Mesothelial cell of epicardium (in vitro differentiated cells): ENCODE measurements around the gene OR2AE1. TPM values are rescaled to one million over a fixed set of nuclear protein-coding genes. Genes with fewer than 3 reads are reported as not detected.

ENCODE experiments used
- DNase-seq, 2 experiments: peaks; one replicate each; pipeline ENCODE4 v3.0.0; 2021; ENCODE audit warnings: low spot score in 2 of 2; ENCODE audit not compliant: unreplicated experiment in 2 of 2
- H3K27ac Mint-ChIP-seq: 2 replicates; pipeline ENCODE4 v1.8.0; 2021; ENCODE audit warnings: mixed read lengths
- H3K27me3 Mint-ChIP-seq: 2 replicates; pipeline ENCODE4 v1.8.0; 2021; ENCODE audit warnings: low read depth, mixed read lengths
- H3K36me3 Mint-ChIP-seq: 2 replicates; pipeline ENCODE4 v1.8.0; 2021; ENCODE audit warnings: mixed read lengths
- H3K4me1 Mint-ChIP-seq: 2 replicates; pipeline ENCODE4 v1.8.0; 2021; ENCODE audit warnings: mixed read lengths
- H3K4me3 Mint-ChIP-seq: 2 replicates; pipeline ENCODE4 v1.8.0; 2021; ENCODE audit warnings: mild to moderate bottlenecking, moderate library complexity, mixed read lengths
- H3K9me3 Mint-ChIP-seq: 2 replicates; pipeline ENCODE4 v1.8.0; 2021; ENCODE audit warnings: mixed read lengths
- total RNA-seq: library from RNA; stranded (reverse); gene quantifications from 3 replicates; pipeline ENCODE4 v1.2.1, GENCODE V29; 2021
- TF ChIP-seq, protein P1 (sequence below): fragments of 200-600 bp; sonication (generic); IDR thresholded peaks from one replicate; pipeline ENCODE4 v1.5.0; 2021; ENCODE audit warnings: antibody characterized with exemption; ENCODE audit not compliant: unreplicated experiment

The OR2AE1 gene
- total RNA-seq, 1 donor from 2014 or later = 0.63 TPM

DNA sequence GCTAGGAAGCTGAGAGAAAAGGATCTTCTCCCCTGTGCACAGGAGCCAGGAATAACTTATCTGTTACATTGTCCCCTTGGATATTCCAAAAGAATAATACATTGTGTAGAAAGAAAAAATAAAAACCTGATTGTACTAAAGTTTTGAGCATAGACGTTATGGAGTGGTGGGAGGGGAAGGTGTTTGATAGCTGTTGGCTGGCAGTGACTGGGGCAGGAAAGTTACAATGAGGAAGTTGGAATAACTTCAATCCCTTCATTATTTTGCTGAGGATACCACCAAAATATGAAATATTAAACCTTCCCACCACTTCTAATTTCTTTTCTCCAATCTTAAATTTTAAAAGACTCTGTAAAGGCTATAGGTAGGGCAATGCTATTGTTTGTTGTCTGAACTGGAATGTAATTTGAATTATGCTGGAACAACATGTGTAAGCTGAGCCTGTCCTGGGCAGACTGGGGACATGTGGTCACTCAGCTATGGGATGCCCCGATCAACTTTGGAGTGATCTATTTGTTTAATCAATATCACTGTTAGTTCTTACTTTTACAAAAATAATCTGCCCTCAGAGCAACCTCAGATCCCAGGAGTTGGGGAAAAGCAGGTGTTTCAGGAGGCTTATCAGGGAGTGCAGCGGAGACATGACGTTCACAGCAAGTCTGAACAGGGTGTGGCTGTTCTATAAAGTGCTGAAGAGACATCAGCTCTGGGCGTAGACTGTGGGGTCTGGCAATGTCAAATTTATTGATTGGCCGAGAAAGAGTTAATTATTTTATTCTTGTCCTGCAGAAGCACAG lies 28.2 kb downstream of the OR2AE1 start:
- H3K27ac Mint-ChIP-seq = no peak overlapping the region
- no peaks in the 10 kb centered on the region for H3K36me3 Mint-ChIP-seq
- TF ChIP-seq, protein P1, sequence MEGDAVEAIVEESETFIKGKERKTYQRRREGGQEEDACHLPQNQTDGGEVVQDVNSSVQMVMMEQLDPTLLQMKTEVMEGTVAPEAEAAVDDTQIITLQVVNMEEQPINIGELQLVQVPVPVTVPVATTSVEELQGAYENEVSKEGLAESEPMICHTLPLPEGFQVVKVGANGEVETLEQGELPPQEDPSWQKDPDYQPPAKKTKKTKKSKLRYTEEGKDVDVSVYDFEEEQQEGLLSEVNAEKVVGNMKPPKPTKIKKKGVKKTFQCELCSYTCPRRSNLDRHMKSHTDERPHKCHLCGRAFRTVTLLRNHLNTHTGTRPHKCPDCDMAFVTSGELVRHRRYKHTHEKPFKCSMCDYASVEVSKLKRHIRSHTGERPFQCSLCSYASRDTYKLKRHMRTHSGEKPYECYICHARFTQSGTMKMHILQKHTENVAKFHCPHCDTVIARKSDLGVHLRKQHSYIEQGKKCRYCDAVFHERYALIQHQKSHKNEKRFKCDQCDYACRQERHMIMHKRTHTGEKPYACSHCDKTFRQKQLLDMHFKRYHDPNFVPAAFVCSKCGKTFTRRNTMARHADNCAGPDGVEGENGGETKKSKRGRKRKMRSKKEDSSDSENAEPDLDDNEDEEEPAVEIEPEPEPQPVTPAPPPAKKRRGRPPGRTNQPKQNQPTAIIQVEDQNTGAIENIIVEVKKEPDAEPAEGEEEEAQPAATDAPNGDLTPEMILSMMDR = no peak
- no peak for DNase-seq
- H3K4me1 Mint-ChIP-seq = no peaks in the 10 kb centered on the region
- no peaks in the 10 kb centered on the region for H3K9me3 Mint-ChIP-seq
- no peak overlapping the region for H3K4me3 Mint-ChIP-seq
- H3K27me3 Mint-ChIP-seq = peaks cover 2% of the 10 kb centered on the region

DNA sequence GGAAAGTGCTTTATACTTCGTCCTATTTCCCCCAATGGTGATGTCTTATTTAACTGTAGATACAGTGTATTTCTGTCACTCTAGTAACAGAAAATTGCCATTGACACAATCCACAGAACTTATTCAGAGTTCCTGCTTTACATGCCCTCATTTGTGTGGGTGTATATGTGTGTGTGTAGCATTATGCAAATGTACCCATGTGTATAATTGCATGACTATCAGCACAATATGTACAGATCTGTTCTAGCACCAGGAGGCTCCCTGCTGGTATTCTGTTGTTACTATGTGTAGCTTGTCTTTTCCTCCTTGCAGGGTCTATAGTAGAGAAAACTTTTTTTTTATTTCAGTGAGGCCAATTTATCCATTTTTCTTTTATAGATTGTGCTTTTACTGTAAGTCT lies 32.5 kb downstream of the OR2AE1 start:
- Mint-ChIP-seq H3K27ac (no peak overlapping the region), H3K4me3 (no peak overlapping the region), H3K27me3 (peaks cover 5% of the 10 kb centered on the region), H3K9me3 (no peaks in the 10 kb centered on the region), H3K36me3 (no peaks in the 10 kb centered on the region), H3K4me1 (peaks cover 5% of the 10 kb centered on the region)
- no peak for DNase-seq
- TF ChIP-seq, protein P1 = no peak

DNA sequence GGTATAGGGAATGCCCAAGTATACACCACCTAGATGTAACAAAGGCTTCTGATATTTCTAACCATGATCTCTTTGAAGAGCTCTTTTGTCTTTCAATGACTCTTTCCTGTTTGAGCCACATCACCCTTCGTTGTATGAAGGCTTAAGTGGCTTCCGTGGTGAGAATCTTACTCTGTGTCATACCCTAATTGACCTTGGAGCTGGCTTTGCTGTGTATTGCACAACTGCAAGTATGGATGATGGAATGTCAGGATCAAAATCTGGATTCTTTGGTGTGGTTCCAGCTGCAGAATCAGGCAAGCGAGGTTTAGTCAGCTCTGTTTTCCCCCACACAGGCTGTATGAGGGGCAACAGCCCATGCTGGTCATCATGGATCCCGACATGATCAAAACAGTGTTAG lies 33.0 kb downstream of the OR2AE1 start:
- Mint-ChIP-seq H3K4me1 (peaks cover 7% of the 10 kb centered on the region), H3K4me3 (no peak overlapping the region), H3K36me3 (no peaks in the 10 kb centered on the region), H3K27me3 (peaks cover 5% of the 10 kb centered on the region), H3K27ac (no peak overlapping the region), H3K9me3 (no peaks in the 10 kb centered on the region)
- DNase-seq = no peak
- TF ChIP-seq, protein P1 = no peak

DNA sequence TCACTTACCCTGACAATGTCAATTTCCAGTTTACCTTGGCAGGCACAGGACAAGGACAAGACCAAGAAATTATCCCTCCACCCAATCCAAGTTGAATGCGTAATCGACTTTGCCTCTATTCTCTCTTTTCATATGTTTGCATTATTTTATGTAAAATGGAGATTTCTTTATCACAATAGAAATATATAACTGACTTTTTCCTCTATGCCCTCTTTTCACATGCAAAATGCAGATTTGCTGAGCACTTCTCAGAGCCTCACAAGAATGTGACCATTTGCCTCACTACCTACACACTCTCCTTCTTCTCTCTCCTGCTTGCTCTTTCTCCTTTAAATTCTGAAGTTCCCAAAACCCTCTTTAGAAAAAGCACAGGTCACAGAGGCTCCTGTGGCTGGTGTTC lies 33.9 kb downstream of the OR2AE1 start:
- DNase-seq = no peak
- no peaks in the 10 kb centered on the region for H3K36me3 Mint-ChIP-seq
- H3K27me3 Mint-ChIP-seq = peaks cover 4% of the 10 kb centered on the region
- no peak overlapping the region for H3K4me3 Mint-ChIP-seq
- H3K27ac Mint-ChIP-seq = no peak overlapping the region
- H3K9me3 Mint-ChIP-seq = no peaks in the 10 kb centered on the region
- peaks cover 7% of the 10 kb centered on the region for H3K4me1 Mint-ChIP-seq
- TF ChIP-seq, protein P1 = no peak

DNA sequence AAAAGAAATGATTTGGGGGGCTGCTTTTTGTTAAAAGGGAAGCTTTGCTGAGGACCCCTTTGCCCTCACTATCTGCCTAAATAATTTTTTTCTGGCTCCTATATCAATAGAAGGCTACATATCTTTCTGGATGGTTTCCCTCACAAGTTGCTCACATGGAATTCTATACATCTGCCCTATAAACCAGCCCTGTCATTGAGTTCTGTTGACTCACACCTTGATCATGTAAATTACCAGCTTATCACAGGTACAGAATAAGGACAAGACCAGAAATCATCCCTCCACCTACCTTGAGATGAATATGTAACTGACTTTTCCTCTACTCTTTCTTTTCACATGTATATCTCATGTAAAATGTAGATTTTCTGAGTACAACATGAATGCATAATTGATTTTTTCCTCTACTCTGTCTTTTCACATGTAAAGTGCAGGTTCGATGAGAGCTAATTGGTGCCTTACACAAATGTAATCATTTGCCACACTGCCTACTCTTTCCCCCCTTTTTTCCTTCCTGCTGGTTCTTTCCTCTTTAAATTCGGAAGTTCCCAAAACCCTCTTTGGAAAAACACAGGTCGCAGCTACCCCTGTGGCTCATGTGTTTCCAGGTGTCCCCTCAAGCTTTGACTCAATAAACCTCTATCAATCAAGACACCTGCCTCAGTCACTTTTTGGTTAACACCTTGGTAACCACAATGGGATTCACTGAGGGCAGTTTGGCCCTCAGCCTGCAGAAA lies 36.5 kb downstream of the OR2AE1 start:
- no peak for DNase-seq
- Mint-ChIP-seq H3K27ac (no peak overlapping the region), H3K36me3 (no peaks in the 10 kb centered on the region), H3K27me3 (peaks cover 4% of the 10 kb centered on the region), H3K9me3 (no peaks in the 10 kb centered on the region), H3K4me1 (peaks cover 9% of the 10 kb centered on the region), H3K4me3 (no peak overlapping the region)
- TF ChIP-seq, protein P1 = no peak
